ENCODE measurements around the gene SYT7. TPM values are rescaled to one million over a fixed set of nuclear protein-coding genes. Genes with fewer than 3 reads are reported as not detected.

The SYT7 gene
- total RNA-seq, 2 donors from 2014 or later, result 18.6 to 24.1 TPM

GRCh38 chr11:61510166-61510919, 70.5 kb downstream of the SYT7 start:
- intact Hi-C loops (cut with DNase I, micrococcal nuclease), result loop anchor here in 1 of 2 donors (10.0 kb wide), 1 partner anchor 66 kb away; no protein-coding TSS in a partner anchor
- ATAC-seq, result no peak
- DNase-seq, result no peak

- intact Hi-C loops (cut with DNase I, micrococcal nuclease), result loop anchor here in 1 of 2 donors (10.0 kb wide), 1 partner anchor 65 kb away; no protein-coding TSS in a partner anchor
- peak; percentile 63 to 73 for DNase-seq
- ATAC-seq, result peak; percentile 68
These were observed 71.5 kb downstream of the SYT7 start for GRCh38 chr11:61509043-61510029.

- peak; percentile 85 for ATAC-seq
- intact Hi-C loops (cut with DNase I, micrococcal nuclease), result no loop called here
- DNase-seq, result peak; percentile 87 to 88
These were observed 72.7 kb downstream of the SYT7 start, which contains the start of gene LRRC10B for GRCh38 chr11:61507962-61508861. LRRC10B (plus strand) TSS chr11:61508749; CDS start chr11:61508999, 250 bp downstream.

- DNase-seq (no peak), ATAC-seq (no peak)
- intact Hi-C loops (cut with DNase I, micrococcal nuclease), result no loop called here
These were observed 73.7 kb downstream of the SYT7 start for GRCh38 chr11:61507012-61507768.

GRCh38 chr11:61505640-61506155, 75.2 kb downstream of the SYT7 start:
- DNase-seq (no peak), ATAC-seq (no peak)
- intact Hi-C loops (cut with DNase I, micrococcal nuclease), result no loop called here

GRCh38 chr11:61505106-61505505, 75.8 kb downstream of the SYT7 start:
- intact Hi-C loops (cut with DNase I, micrococcal nuclease), result no loop called here
- DNase-seq (no peak), ATAC-seq (no peak)

- intact Hi-C loops (cut with DNase I, micrococcal nuclease), result no loop called here
- ATAC-seq (no peak), DNase-seq (no peak)
These were observed 77.6 kb downstream of the SYT7 start for GRCh38 chr11:61503135-61503770.

GRCh38 chr11:61502522-61502921, 78.4 kb downstream of the SYT7 start:
- intact Hi-C loops (cut with DNase I, micrococcal nuclease), result no loop called here
- DNase-seq (no peak), ATAC-seq (no peak)

- ATAC-seq, result no peak
These were observed 80.9 kb downstream of the SYT7 start for GRCh38 chr11:61499816-61500491.

GRCh38 chr11:61498767-61499341, 82.0 kb downstream of the SYT7 start:
- intact Hi-C loops (cut with DNase I, micrococcal nuclease), result no loop called here
- ATAC-seq (no peak), DNase-seq (no peak)

More at GRCh38 chr11:61499816-61500491, 80.9 kb downstream of the SYT7 start:
- intact Hi-C loops (cut with DNase I, micrococcal nuclease), result no loop called here
- DNase-seq, result no peak

- intact Hi-C loops (cut with DNase I, micrococcal nuclease), result no loop called here
- ATAC-seq (no peak), DNase-seq (no peak)
These were observed 83.0 kb downstream of the SYT7 start for GRCh38 chr11:61497876-61498275.

- intact Hi-C loops (cut with DNase I, micrococcal nuclease), result no loop called here
- DNase-seq (no peak), ATAC-seq (no peak)
These were observed 83.4 kb downstream of the SYT7 start for GRCh38 chr11:61497473-61497872.

- intact Hi-C loops (cut with DNase I, micrococcal nuclease), result no loop called here
- no peak for DNase-seq
- no peak for ATAC-seq
These were observed 84.1 kb downstream of the SYT7 start for GRCh38 chr11:61496602-61497400.

- intact Hi-C loops (cut with DNase I, micrococcal nuclease), result no loop called here
- ATAC-seq, result peak; percentile 66
- peak in 1 of 2 donors; percentile 33 for DNase-seq
These were observed 84.9 kb downstream of the SYT7 start for GRCh38 chr11:61495801-61496601.

Data from left colon (tissue), 2 donors.